SK-N-MC (cell line): ENCODE results near the gene KRT13.

ENCODE experiments used
- DNase-seq: peaks from one replicate; pipeline ENCODE4 v3.0.0-alpha.2; 2011; ENCODE audit warnings: low read depth, low spot score
- H3K27ac ChIP-seq: fragments of 200-600 bp; sonication (generic); 2 replicates; pipeline ENCODE4 v1.5.1; 2016; ENCODE audit warnings: mixed run types
- H3K36me3 ChIP-seq: fragments of 200-600 bp; sonication (generic); 2 replicates; pipeline ENCODE4 v1.6.1; 2017; ENCODE audit warnings: antibody characterized with exemption, low read length, mixed read lengths; ENCODE audit not compliant: insufficient read depth
- H3K4me3 ChIP-seq: fragments of 200-600 bp; sonication (generic); 2 replicates; pipeline ENCODE4 v1.5.1; 2016
- H3K9ac ChIP-seq: fragments of 200-600 bp; sonication (generic); 2 replicates; pipeline ENCODE4 v1.8.0; 2017; ENCODE audit warnings: mixed run types, mixed read lengths; ENCODE audit not compliant: insufficient read length
- H3K9me3 ChIP-seq: fragments of 200-600 bp; sonication (generic); 2 replicates; pipeline ENCODE4 v1.6.1; 2017; ENCODE audit warnings: low read depth, mild to moderate bottlenecking, antibody characterized with exemption, low read length, moderate library complexity, mixed read lengths
- EZH2 ChIP-seq: fragments of 200-600 bp; sonication (generic); IDR thresholded peaks from one replicate; pipeline ENCODE4 v1.6.1; 2017; ENCODE audit warnings: antibody characterized with exemption
- FOXP2 ChIP-seq: optimal IDR thresholded peaks from 2 replicates; pipeline ENCODE3; 2011; ENCODE audit warnings: mild to moderate bottlenecking, moderate library complexity; ENCODE audit not compliant: insufficient read depth; ENCODE audit errors: extremely low read length, control extremely low read depth
- POLR2AphosphoS5 ChIP-seq: IDR thresholded peaks from 2 replicates; pipeline ENCODE4 v1.6.1; 2012; ENCODE audit warnings: mild to moderate bottlenecking, low read depth, low read length, borderline replicate concordance

Gene KRT13

GRCh38 chr17:41510251-41511065, 5.0 kb upstream of the KRT13 start:
- TF ChIP-seq EZH2 (no peak), POLR2AphosphoS5 (no peak), FOXP2 (no peak)
- Histone ChIP-seq H3K9me3 (no peaks in the 10 kb centered on the region), H3K9ac (no peak overlapping the region), H3K36me3 (no peaks in the 10 kb centered on the region), H3K4me3 (no peak overlapping the region), H3K27ac (no peak overlapping the region)
- no peak for DNase-seq

- no peaks in the 10 kb centered on the region for H3K36me3 ChIP-seq
- H3K4me3 ChIP-seq = no peak overlapping the region
- no peak for TF ChIP-seq EZH2
- TF ChIP-seq FOXP2 = no peak
- no peak for TF ChIP-seq POLR2AphosphoS5
- no peak overlapping the region for H3K27ac ChIP-seq
- H3K9ac ChIP-seq = no peak overlapping the region
- no peak for DNase-seq
- H3K9me3 ChIP-seq = no peaks in the 10 kb centered on the region
These were observed 2.0 kb upstream of the KRT13 start for GRCh38 chr17:41507315-41507880.

- no peak overlapping the region for H3K27ac ChIP-seq
- DNase-seq = no peak
- H3K36me3 ChIP-seq = no peaks in the 10 kb centered on the region
- no peaks in the 10 kb centered on the region for H3K9me3 ChIP-seq
- no peak overlapping the region for H3K9ac ChIP-seq
- TF ChIP-seq FOXP2 (no peak), EZH2 (no peak), POLR2AphosphoS5 (no peak)
- H3K4me3 ChIP-seq = no peak overlapping the region
These were observed 676 bp upstream of the KRT13 start for GRCh38 chr17:41505809-41506767.

GRCh38 chr17:41504246-41504977, 1.0 kb downstream of the KRT13 start:
- H3K9me3 ChIP-seq = no peaks in the 10 kb centered on the region
- H3K4me3 ChIP-seq = no peak overlapping the region
- H3K36me3 ChIP-seq = no peaks in the 10 kb centered on the region
- H3K27ac ChIP-seq = no peak overlapping the region
- no peak for DNase-seq
- no peak overlapping the region for H3K9ac ChIP-seq
- TF ChIP-seq POLR2AphosphoS5 (no peak), EZH2 (no peak), FOXP2 (no peak)

- DNase-seq = no peak
- Histone ChIP-seq H3K27ac (no peak overlapping the region), H3K4me3 (no peak overlapping the region), H3K36me3 (no peaks in the 10 kb centered on the region), H3K9ac (no peak overlapping the region), H3K9me3 (no peaks in the 10 kb centered on the region)
- TF ChIP-seq POLR2AphosphoS5 = no peak
- no peak for TF ChIP-seq EZH2
- TF ChIP-seq FOXP2 = no peak
These were observed 2.2 kb downstream of the KRT13 start for GRCh38 chr17:41503202-41503601.

- Histone ChIP-seq H3K9ac (no peak overlapping the region), H3K27ac (no peak overlapping the region), H3K4me3 (no peak overlapping the region), H3K9me3 (no peaks in the 10 kb centered on the region), H3K36me3 (no peaks in the 10 kb centered on the region)
- no peak for DNase-seq
- TF ChIP-seq POLR2AphosphoS5 (no peak), FOXP2 (no peak), EZH2 (no peak)
These were observed 5.1 kb downstream of the KRT13 start for GRCh38 chr17:41500131-41500911.

- no peaks in the 10 kb centered on the region for H3K36me3 ChIP-seq
- H3K9me3 ChIP-seq = no peaks in the 10 kb centered on the region
- no peak overlapping the region for H3K27ac ChIP-seq
- H3K9ac ChIP-seq = no peak overlapping the region
- TF ChIP-seq EZH2 = no peak
- no peak for TF ChIP-seq POLR2AphosphoS5
- TF ChIP-seq FOXP2 = no peak
- H3K4me3 ChIP-seq = no peak overlapping the region
- DNase-seq = no peak
These were observed 5.7 kb downstream of the KRT13 start for GRCh38 chr17:41499714-41500113.
